Stimulated activated CD4-positive, alpha-beta T cell treated with anti-CD3 and anti-CD28 coated beads, Interleukin-15, amount 100 ng/mL, for 48 hours (primary cell): ENCODE results near the gene MCC.

ENCODE experiments used
- DNase-seq, 2 donors: peaks; one replicate each; pipeline ENCODE4 v3.0.0-alpha.2; 2020; ENCODE audit warnings: low read depth in 2 of 2

Gene MCC

DNA sequence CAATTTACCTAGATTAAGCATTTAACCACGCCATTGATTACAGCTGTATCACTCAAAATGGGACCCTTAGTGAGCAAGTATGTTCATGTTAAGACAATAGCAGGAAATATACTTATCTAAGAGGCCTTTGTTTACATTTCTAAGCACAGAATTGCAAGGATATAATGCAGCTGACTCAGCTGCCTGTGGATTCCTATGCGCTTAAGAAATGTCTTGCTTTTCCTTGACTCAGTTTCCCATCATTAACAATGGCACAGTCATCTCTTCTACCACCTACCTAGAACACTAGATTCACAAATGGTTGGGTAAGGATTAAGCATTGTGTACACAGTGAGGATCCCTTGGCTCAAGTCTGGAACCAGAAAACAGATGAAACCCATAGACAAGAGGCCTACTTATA lies 217.2 kb downstream of the MCC start:
- DNase-seq = no peak

GRCh38 chr5:113270086-113270485 lies 218.2 kb downstream of the MCC start:
- DNase-seq = no peak

GRCh38 chr5:113269023-113269997 lies 218.9 kb downstream of the MCC start:
- no peak for DNase-seq

DNA sequence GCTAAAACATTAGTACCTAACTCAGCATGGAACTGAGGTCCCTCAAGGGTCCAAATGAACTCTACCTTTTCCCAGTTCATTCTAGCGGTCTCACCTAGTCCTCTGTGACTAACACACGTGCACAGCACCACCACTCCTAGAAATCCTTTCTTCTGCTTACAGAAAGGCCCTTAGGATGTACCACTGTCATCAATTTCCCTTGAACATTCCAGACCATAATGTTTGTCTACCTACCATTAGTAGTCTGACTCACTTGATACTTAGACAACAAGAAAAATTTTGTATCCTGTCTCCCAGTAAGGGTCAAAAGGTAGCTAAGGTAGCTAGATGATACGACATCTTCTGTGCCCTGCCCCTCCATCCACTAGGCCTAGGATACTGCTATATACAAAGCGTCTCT lies 220.0 kb downstream of the MCC start:
- DNase-seq = no peak

- no peak for DNase-seq
Observed at GRCh38 chr5:113267361-113267900, 220.8 kb downstream of the MCC start.

DNA sequence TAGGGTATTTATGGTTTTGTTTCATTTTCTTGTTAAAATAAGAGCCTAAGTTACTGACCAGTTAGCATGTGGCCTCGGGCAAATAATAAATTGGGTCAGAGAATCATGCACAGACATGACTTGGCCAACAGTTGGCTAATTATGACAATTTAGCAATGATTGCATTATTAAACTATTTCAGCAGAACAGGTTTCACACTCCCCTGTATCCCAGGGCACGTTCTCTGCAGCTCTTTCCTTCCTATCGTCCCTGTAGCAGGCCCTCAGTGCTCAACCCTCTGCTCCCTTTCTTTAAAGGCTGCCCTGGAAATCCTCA lies 221.4 kb downstream of the MCC start:
- DNase-seq = no peak

DNA sequence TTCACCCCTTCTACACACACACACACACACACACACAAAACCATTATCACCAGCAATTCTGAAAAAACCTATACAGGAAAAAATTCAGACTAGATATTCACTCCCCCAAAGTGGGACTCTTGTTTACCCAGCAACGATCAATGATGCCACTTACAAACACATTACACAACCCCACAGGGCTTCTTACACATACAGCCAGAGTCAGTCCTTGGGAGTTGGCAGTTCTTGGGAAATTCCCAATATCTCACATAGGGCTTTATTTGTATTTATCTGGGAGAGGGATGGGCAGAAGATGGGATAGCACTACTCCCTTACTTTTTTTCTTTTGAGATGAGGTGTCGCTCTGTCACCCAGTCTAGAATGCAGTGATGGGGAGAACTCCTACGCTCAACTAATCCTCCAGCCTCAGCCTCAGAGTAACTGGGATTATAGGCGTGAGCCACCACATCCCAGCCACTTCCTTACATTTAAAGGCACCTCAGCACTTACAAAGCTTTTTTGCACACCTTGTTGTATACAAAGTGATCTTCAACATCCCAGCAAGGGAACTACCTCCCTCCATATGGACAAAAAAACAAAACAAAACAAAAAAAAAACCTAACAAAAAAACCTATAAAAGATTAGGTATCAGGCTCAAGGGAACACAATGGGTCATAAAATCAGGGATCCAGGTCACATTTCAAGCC lies 221.9 kb downstream of the MCC start:
- no peak for DNase-seq

- no peak for DNase-seq
Observed at GRCh38 chr5:113265190-113265589, 223.1 kb downstream of the MCC start.

DNA sequence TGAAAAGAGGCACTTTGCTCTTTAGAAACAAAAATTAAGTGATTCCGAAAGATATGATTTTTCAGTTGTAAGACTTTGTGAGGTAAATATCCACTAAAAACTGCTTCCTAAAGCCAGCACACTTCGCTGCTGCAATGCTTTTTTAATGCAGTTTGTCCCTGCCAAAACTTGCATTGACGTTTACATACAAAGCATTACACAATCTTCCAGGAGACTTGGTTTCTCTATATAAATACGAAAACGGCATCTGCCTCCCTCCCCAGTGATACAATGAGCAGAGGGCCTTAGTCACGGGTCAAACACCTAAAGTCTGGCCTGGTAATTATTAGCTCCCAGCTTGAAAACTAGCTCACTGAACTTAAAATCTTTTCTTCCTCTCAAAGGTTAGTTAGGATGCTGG lies 224.2 kb downstream of the MCC start:
- DNase-seq = no peak

GRCh38 chr5:113263545-113263944 lies 224.7 kb downstream of the MCC start:
- no peak for DNase-seq

DNA sequence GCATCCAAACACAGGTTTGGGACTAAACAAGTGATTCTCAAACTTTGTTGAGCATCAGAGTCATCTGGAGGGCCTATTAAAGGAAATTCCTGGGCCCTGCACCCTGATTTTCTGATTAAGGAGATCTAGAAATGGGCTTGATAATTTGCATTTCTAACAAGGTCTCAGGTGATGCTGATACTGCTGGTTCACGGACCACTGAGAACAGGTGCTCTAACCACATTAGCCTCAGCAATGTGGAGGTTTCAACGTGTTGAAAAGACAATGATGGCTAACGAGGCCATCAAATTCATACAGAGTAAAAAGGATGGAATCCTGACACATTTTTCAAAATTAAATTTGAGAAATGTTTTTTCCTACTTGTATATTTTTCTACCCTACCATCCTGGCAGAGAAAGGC lies 225.6 kb downstream of the MCC start:
- no peak for DNase-seq

DNA sequence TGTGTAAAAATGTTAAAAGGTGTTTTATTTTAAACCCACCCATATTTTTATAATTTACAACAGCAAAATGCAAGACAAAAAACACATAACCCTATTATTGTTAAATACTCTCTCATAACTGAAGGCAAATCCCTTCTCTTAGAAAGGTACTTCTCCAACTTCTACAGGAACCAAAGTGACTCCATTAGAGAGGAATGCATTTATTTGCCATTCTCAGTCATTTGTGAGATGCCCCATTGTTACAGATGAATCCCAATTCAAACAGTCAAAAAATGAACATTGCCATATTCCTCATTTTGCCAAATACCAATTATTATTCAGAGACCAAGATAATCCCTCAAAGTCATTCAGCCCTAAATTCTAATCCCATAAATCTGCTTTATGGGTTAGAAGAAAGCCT lies 229.2 kb downstream of the MCC start:
- no peak for DNase-seq

- no peak for DNase-seq
Observed at GRCh38 chr5:113257545-113257944, 230.7 kb downstream of the MCC start.

DNA sequence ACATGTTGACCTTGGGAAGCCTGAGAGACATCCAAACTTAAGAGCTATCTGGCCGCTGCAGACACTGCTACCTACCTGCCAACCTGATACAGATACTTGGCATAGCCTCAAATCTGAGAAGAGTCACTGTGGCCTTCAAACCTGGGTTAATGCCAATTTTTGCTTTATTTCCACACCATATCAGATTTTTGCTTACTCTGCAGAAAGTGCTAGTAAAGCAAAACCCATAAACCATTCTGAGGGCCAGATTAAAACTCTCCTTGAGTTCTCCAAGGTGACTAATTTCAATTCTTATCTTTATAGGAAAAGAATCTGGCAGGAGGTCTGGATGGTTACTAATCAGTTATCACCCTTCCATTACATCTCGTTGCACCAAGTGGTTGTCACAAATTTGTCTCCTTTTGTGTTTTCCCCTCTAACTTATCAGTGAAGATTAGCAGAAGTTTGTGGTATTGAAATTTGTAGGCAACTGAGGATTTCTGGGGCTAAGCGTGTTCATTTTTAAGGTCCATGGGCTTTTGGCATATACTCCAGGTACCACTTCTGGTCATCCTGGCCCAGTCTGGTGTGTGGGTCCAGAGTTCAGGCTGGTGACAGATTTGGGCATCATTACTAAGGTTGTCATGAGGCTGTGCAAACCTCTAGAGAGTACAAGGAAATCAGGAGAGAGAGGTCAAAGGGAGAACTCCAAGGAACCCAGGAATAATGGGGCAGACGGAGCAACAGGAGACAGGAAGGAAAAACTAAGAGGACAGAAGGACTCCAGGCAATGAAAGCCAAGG lies 231.4 kb downstream of the MCC start:
- no peak for DNase-seq

DNA sequence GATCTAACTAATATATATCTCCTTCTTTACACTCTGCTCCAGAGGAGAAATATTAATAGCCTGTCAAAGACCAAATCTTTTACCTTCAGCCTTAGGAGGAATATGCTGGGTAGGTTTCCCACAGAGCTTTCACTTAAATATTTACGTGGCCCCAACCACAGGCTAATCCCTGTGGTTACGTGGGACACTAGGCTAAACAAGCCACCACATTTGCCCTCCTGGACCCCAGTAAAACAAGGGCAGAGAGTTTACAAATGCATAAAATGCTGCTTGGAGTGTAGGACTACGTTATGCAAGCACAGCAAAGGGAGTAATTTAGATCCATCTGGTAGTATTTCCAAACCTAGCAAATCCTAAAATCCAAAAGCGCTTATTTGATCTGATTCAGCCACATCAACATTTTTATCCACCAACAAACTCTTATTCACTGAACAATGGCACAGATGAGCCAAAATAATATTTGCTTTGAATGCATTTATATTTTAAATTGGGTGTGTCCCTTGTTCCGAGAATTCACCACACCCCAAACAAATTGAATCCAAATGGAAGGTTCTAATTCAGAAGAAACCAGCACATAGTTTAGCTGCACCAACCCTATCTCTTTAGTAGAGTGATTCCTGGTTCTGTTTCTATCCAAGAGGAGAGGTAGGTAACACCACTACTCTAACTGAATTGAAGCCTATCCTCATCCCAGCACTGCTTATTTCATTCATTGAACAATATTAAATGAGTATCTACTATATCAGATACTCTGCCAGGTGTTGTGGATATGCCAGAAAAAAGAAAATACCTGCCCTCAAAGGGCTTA lies 232.5 kb downstream of the MCC start:
- DNase-seq = no peak

GRCh38 chr5:113255105-113255504 lies 233.1 kb downstream of the MCC start:
- no peak for DNase-seq

GRCh38 chr5:113253037-113253436 lies 235.2 kb downstream of the MCC start:
- DNase-seq = no peak

GRCh38 chr5:113252066-113252465 lies 236.2 kb downstream of the MCC start:
- no peak for DNase-seq

DNA sequence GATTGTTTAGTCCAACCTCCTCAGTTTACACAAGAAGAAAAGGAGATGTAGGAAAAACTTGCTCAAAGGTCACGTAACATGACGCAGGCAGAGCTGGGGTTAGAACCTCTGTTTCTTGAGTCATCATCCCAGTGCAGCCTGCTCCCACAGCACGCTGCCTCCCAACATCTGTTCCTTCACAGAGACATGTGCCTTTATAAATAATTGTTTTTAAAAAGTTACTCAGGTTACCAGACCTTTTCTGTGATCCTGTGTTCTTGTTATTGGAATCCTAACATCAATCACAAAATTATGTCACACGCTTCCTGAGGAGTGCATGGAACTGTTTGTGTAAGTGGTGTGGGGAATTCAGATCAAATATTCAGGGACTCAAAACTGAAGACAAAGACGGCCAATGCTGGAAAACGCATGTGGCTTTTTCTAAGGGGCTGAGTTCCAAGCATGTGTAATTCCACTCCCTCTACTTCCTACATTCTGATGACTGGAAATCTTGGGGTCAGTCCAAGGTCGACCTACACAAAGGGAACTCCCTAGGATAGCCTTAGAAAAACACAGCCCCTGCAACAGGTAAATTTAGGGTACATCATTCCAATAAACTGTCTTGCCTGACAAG lies 237.8 kb downstream of the MCC start:
- DNase-seq = no peak

GRCh38 chr5:113249206-113249605 lies 239.0 kb downstream of the MCC start:
- DNase-seq = no peak

DNA sequence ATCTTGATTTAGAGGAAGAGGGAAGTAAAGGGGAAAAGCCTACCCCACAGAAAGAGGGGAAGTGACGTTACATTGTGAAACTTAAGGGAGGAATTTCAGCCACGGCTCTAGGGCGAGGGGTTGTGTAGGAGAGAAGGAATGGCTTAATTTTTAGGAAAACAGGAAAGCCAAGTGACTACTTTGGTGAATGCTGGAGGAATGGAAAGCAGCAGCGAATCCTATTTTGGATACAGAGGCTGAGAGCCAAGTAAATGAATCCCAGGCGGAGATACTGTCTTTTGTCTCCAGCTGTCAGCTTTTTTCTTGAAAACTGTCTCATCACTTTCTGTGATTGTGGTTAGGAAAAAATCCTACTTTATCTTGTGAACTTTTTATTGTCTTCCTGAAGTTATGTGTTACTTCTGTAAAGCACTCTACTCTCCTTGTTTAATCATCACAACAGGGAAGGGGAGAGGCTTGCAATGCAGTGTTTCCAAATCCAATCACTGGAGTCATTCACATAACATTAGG lies 241.8 kb downstream of the MCC start:
- no peak for DNase-seq
